Measurements from ENCODE around the gene GUCD1. TPM values are rescaled to one million over a fixed set of nuclear protein-coding genes. Genes with fewer than 3 reads are reported as not detected.

GUCD1 gene
- total RNA-seq (2021; fragmentation: NEBNext Ultra II Directional; extraction: Animal tissue kit (Norgen Biotek cat#: 25700)): 74.3 and 85.2 TPM in 2 replicates
- 128 and 135 TPM in 2 replicates for polyA plus RNA-seq (2011; rRNA removed)
- 100 TPM for polyA plus RNA-seq (2011; cell fraction: cytosol; rRNA removed)
- 98.6 TPM for polyA plus RNA-seq (2011; cell fraction: nucleus; rRNA removed)
- 70.9 to 98.5 TPM (median 87.2 TPM) in 4 replicates for polyA plus RNA-seq (2012, experiment 1 of 2)
- polyA plus RNA-seq (2012, experiment 2 of 2): 95.0 TPM
- 47.8 TPM for polyA plus RNA-seq (2013, experiment 1 of 2)
- polyA plus RNA-seq (2013, experiment 2 of 2): 47.2 TPM
- 129 and 150 TPM in 2 replicates for polyA minus RNA-seq (2011; rRNA and poly(A)+ RNA removed)
- 79.6 TPM for polyA minus RNA-seq (2011; cell fraction: cytosol; rRNA and poly(A)+ RNA removed)
- 67.6 TPM for polyA minus RNA-seq (2011; cell fraction: nucleus; rRNA and poly(A)+ RNA removed)
- long read RNA-seq, experiment 1, partial matches to known transcripts: 4 of 18 reads
- long read RNA-seq, experiment 1, other reads (novel, unspliced or antisense): 10 of 18 reads
- long read RNA-seq, experiment 2, partial matches to known transcripts: 0 of 1 reads
- long read RNA-seq, experiment 2, other reads (novel, unspliced or antisense): 1 of 1 reads

DNA sequence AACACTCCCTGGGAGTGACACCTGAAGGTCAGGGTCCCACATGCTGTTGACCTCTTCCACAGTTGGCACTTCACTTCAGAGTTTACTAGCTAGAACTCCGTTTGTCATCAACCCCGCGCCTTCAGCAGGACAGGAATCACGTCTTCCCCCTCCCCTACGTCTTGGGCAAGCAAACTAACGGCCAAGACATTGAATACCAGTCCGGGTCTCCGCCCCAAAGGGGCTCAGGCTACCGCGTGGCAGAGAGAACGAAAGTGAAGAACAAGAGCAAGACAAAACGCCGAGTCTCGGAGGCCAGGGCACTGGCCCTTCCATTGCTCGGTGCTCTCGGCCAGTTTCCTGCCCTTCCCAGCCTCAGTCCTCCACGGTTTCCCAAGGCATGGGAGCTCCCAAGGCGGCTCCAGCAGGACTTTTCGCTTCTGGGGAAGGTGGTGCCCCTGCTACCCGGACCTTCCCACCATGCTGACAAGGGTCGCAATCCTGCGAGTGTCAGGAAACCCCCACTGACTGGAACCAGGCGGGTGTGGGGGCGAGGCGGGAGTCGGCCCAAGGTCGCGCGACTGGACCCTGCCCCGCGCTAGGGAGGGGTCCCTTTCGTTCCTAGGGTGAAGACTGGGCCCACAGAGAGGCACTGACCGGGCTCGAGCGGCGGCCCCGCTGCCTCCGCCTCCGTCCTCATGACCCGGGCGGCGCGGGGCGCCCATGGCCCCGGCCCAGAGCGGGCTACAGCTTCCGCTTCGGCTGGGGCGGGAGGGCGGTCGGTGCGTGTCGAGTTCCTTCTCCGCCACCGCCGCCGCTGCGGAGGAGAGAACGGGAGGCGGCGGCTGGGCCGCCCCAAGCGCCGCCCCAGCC lies at the start of gene GUCD1:
GUCD1 (minus strand) TSS at position 826 of the 852 bp plus-strand sequence; CDS start at position 679, 147 bp downstream.
- peak within 1 kb of the TSS; percentile 86 to 90 for H3K4me2 ChIP-seq (ENCODE audit: insufficient read depth in 1 of 2, low read depth in 2 of 2, low read length in 2 of 2)
- H2BK5ac ChIP-seq (ENCODE audit: low read depth, low read length): peak within 1 kb of the TSS; percentile 96
- peaks cover 9 to 23% (median 20%) of the 10 kb centered on the region in 4 experiments for H3K36me3 ChIP-seq (ENCODE audit: control insufficient read depth in 2 of 4, insufficient read depth in 4 of 4, low read length in 3 of 4)
- H3K27me3 ChIP-seq (replicated peaks in 1 of 4; ENCODE audit: control insufficient read depth in 3 of 4, extremely low read depth in 1 of 4, insufficient read depth in 3 of 4, low read length in 3 of 4): no peaks in the 10 kb centered on the region; a peak in 1 of 7 replicates
- peak within 1 kb of the TSS; percentile 34; the same call in 1 of the 2 replicates for H2AFZ ChIP-seq (ENCODE audit: low read length)
- CTCF ChIA-PET (ENCODE audit: partially characterized antibody): interaction anchor here (0.9 to 1.3 kb wide), 3 partner anchors 20 to 52 kb away, joined by 3 read pairs; no protein-coding TSS in a partner anchor
- H4K20me1 ChIP-seq (replicated peaks in 1 of 2; ENCODE audit: control insufficient read depth in 1 of 2, insufficient read depth in 2 of 2, low read length in 2 of 2): peaks cover 14 to 32% of the 10 kb centered on the region in 2 experiments
- peaks cover 17% of the 10 kb centered on the region for H3K23me2 ChIP-seq (ENCODE audit: low read depth, low read length)
- H3K18ac ChIP-seq (ENCODE audit: extremely low read depth, low read length): peak within 1 kb of the TSS; percentile 86
- peaks cover 24% of the 10 kb centered on the region for H3K79me1 ChIP-seq (ENCODE audit: low read depth, low read length)
- H4K91ac ChIP-seq (replicated peaks; ENCODE audit: insufficient read length, low read length): peak within 1 kb of the TSS; percentile 68
- H4K8ac ChIP-seq (ENCODE audit: extremely low read depth, insufficient read depth, low read length): peak within 1 kb of the TSS; percentile 97; the same call in 1 of the 2 replicates
- H2BK20ac ChIP-seq (ENCODE audit: low read length): no peak within 1 kb of the TSS
- no peak within 1 kb of the TSS for H3K23ac ChIP-seq (ENCODE audit: insufficient read length)
- H4K5ac ChIP-seq (ENCODE audit: insufficient read length, low read depth, low read length): peak within 1 kb of the TSS; percentile 90
- peak within 1 kb of the TSS; percentile 83 for H3K56ac ChIP-seq (replicated peaks; ENCODE audit: insufficient read length, low read depth, low read length)
- DNase-seq (ENCODE audit: low read depth in 1 of 2, low spot score in 2 of 2): no peak
- H3K79me2 ChIP-seq (ENCODE audit: control insufficient read depth in 1 of 2, insufficient read depth in 2 of 2, low read length in 2 of 2): peaks cover 40 to 84% of the 10 kb centered on the region in 2 experiments
- no peak within 1 kb of the TSS; the same call in 1 of the 2 replicates for H2BK12ac ChIP-seq (ENCODE audit: low read depth, low read length)
- H3K9me3 ChIP-seq (ENCODE audit: insufficient read depth in 2 of 2, low read depth in 1 of 2, low read length in 1 of 2): no peaks in the 10 kb centered on the region
- peak within 1 kb of the TSS; percentile 96 to 100 (median 100) for H3K4me3 ChIP-seq (ENCODE audit: extremely low read depth in 1 of 4, insufficient read depth in 2 of 4, low read depth in 3 of 4, low read length in 4 of 4)
- 3% methylated on average over 50 of the region's 64 CpGs; no CpG with 5 or more reads in 1 of the 2 experiments for WGBS, 2 experiments (ENCODE audit: extremely low coverage in 1 of 2, insufficient coverage in 1 of 2, insufficient read length in 1 of 2, insufficient replicate concordance in 2 of 2, low coverage in 1 of 2, low lambda C conversion rate in 2 of 2, missing lambda C conversion rate in 1 of 2)
- POLR2A ChIA-PET (ENCODE audit: partially characterized antibody): interaction anchor here (0.6 to 5.4 kb wide), 17 partner anchors 9 to 401 kb away, joined by 3 to 91 read pairs (median 4); partner anchors contain the start of genes ADORA2A, LRRC75B and SPECC1L
- peak within 1 kb of the TSS; percentile 93 to 97 (median 95) for H3K9ac ChIP-seq (replicated peaks in 1 of 4; ENCODE audit: extremely low read depth in 1 of 4, low read depth in 3 of 4, low read length in 3 of 4)
- H2AK5ac ChIP-seq (ENCODE audit: low read depth, low read length): peak within 1 kb of the TSS; percentile 33; the same call in 1 of the 2 replicates
- no peak for FAIRE-seq
- H3K4me1 ChIP-seq (replicated peaks in 1 of 4; ENCODE audit: control insufficient read depth in 3 of 4, insufficient read depth in 4 of 4, low read length in 3 of 4): peaks cover 0 to 16% (median 3%) of the 10 kb centered on the region in 4 experiments; a peak in 6 of 7 replicates
- no peak within 1 kb of the TSS for H3K14ac ChIP-seq (ENCODE audit: insufficient read length)
- H3K4ac ChIP-seq (replicated peaks; ENCODE audit: insufficient read length, low read depth, low read length): peak within 1 kb of the TSS; percentile 54
- H2BK120ac ChIP-seq (replicated peaks; ENCODE audit: low read depth, low read length): no peak within 1 kb of the TSS
- peak within 1 kb of the TSS; percentile 95 for H3K27ac ChIP-seq (ENCODE audit: low read depth, low read length)
- H2BK15ac ChIP-seq (ENCODE audit: low read length): peak within 1 kb of the TSS; percentile 25; the same call in 1 of the 2 replicates
- TF ChIP-seq TAF7 (optimal IDR thresholded peaks at IDR 0.05; ENCODE audit: borderline replicate concordance, low read depth, low read length) (peak; percentile 28), SP4 (IDR thresholded peaks at IDR 0.05; ENCODE audit: low read length) (0 out of 2 replicates have a peak, but pooled peaks have one; percentile 33), PHF8 (conservative IDR thresholded peaks at IDR 0.05; ENCODE audit: low read depth, low read length) (peak; percentile 39), NANOG (IDR thresholded peaks at IDR 0.05; ENCODE audit: insufficient read depth, low read depth, low read length, poor library complexity, severe bottlenecking) (no peak), POLR2A (IDR thresholded peaks at IDR 0.05; ENCODE audit: control extremely low read depth in 1 of 2, low read depth in 2 of 2, low read length in 2 of 2) (peak in 1 of 2 experiments; percentile 66; a peak in 1 of 3 replicates), TAF1 (IDR thresholded peaks at IDR 0.05; ENCODE audit: low read depth, low read length) (peak; percentile 11; the same call in 1 of the 2 replicates)
- TF ChIP-seq, protein P1, sequence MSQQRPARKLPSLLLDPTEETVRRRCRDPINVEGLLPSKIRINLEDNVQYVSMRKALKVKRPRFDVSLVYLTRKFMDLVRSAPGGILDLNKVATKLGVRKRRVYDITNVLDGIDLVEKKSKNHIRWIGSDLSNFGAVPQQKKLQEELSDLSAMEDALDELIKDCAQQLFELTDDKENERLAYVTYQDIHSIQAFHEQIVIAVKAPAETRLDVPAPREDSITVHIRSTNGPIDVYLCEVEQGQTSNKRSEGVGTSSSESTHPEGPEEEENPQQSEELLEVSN (IDR thresholded peaks at IDR 0.05): no peak
